Endothelial cell of umbilical vein (primary cell): Measurements from ENCODE around the gene CNN2. TPM values are rescaled to one million over a fixed set of nuclear protein-coding genes. Genes with fewer than 3 reads are reported as not detected.

ENCODE experiments used
- BruUV-seq: library from RNA; stranded (reverse); fragments of 400-500 nt; replicated peaks from 2 replicates; lab custom pipeline; 2021; lab: Mats Ljungman, UMichigan
- CTCF ChIA-PET: fragments of 300-600, 350-600 bp; sonication (Branson Sonifier 250); formaldehyde crosslinking; loops from one replicate; lab custom pipeline; 2021; ENCODE audit warnings: antibody characterized with exemption, inconsistent platforms; lab: Charles Lee
- POLR2A ChIA-PET: fragments of 300-600, 350-600 bp; sonication (Branson Sonifier 250); formaldehyde crosslinking; loops from one replicate; lab custom pipeline; 2021; ENCODE audit warnings: antibody characterized with exemption, inconsistent platforms; lab: Charles Lee
- DNase-seq: peaks from one replicate; pipeline ENCODE4 v3.0.0-alpha.2; 2011; ENCODE audit warnings: low read depth, low spot score
- FAIRE-seq: peaks from 2 replicates; lab custom pipeline; 2011; peaks lifted over from hg19 to GRCh38; lab: Jason Lieb, UNC
- H2AFZ ChIP-seq: 2 replicates; pipeline ENCODE4 v1.6.0; 2012; ENCODE audit warnings: low read depth, low read length, control low read depth, inconsistent platforms
- H3K27ac ChIP-seq: 2 replicates; pipeline ENCODE4 v1.5.1; 2011; ENCODE audit warnings: low read depth, mild to moderate bottlenecking, control low read depth, low read length, moderate library complexity; ENCODE audit not compliant: insufficient read depth
- H3K27me3 ChIP-seq, 2 experiments: 2 replicates each; pipeline versions ENCODE4 v1.6.0 to v1.6.1; 2011; ENCODE audit warnings: low read length in 2 of 2, mixed read lengths in 1 of 2; ENCODE audit not compliant: control insufficient read depth in 2 of 2, insufficient read depth in 2 of 2
- H3K36me3 ChIP-seq, 2 experiments: 2 replicates in 1 of 2; 3 replicates in 1 of 2; pipeline ENCODE4 v1.5.1; 2011; ENCODE audit warnings: low read length in 2 of 2, mild to moderate bottlenecking in 1 of 2, moderate library complexity in 1 of 2; ENCODE audit not compliant: control insufficient read depth in 2 of 2, insufficient read depth in 2 of 2; ENCODE audit errors: extremely low read depth in 1 of 2
- H3K4me1 ChIP-seq: 3 replicates; pipeline ENCODE4 v1.5.1; 2011; ENCODE audit warnings: mild to moderate bottlenecking, low read length; ENCODE audit not compliant: control insufficient read depth, insufficient read depth; ENCODE audit errors: extremely low read depth
- H3K4me2 ChIP-seq: 2 replicates; pipeline ENCODE4 v1.6.1; 2011; ENCODE audit warnings: low read length, control low read depth, mixed read lengths; ENCODE audit not compliant: insufficient read depth
- H3K4me3 ChIP-seq, 3 experiments: fragments of 200-600 bp in 1 of 3; sonication (generic), shearing (Covaris generic) in 1 of 3; replicated peaks in 1 of 3; 2 replicates each; pipeline ENCODE4 v1.5.1; 2011 to 2016; ENCODE audit warnings: control low read depth in 3 of 3, low read length in 3 of 3, mild to moderate bottlenecking in 2 of 3, inconsistent platforms in 1 of 3, low read depth in 1 of 3, moderate library complexity in 1 of 3; ENCODE audit not compliant: insufficient read depth in 1 of 3
- H3K79me2 ChIP-seq: 2 replicates; pipeline ENCODE4 v1.6.0; 2012; ENCODE audit warnings: low read length, inconsistent platforms; ENCODE audit not compliant: control insufficient read depth, insufficient read depth
- H3K9ac ChIP-seq: replicated peaks from 2 replicates; pipeline ENCODE3; 2011; ENCODE audit warnings: low read length, control low read depth; ENCODE audit not compliant: insufficient read depth; ENCODE audit errors: extremely low read depth
- H3K9me1 ChIP-seq: replicated peaks from 3 replicates; pipeline ENCODE4 v1.6.0; 2011; ENCODE audit warnings: mild to moderate bottlenecking, low read length; ENCODE audit not compliant: control insufficient read depth, insufficient read depth; ENCODE audit errors: extremely low read depth
- H3K9me3 ChIP-seq: replicated peaks from 2 replicates; pipeline ENCODE4 v1.5.1; 2012; ENCODE audit warnings: low read length, inconsistent platforms; ENCODE audit not compliant: control insufficient read depth, insufficient read depth
- H4K20me1 ChIP-seq: replicated peaks from 2 replicates; pipeline ENCODE3; 2011; ENCODE audit warnings: mild to moderate bottlenecking, low read length; ENCODE audit not compliant: control insufficient read depth, insufficient read depth; ENCODE audit errors: extremely low read depth
- CTCF ChIP-seq, 2 donors: IDR thresholded peaks; 1 replicate in 1 of 2; 2 replicates in 1 of 2; pipeline ENCODE4 v1.5.1; 2011; ENCODE audit warnings: low read length in 2 of 2, mild to moderate bottlenecking in 2 of 2, moderate library complexity in 2 of 2, control low read depth in 1 of 2, inconsistent platforms in 1 of 2, low read depth in 1 of 2; ENCODE audit not compliant: insufficient read depth in 1 of 2; ENCODE audit errors: extremely low read depth in 1 of 2
- EZH2 ChIP-seq: IDR thresholded peaks from 2 replicates; pipeline ENCODE4 v1.6.1; 2012; ENCODE audit warnings: borderline replicate concordance, low read depth, mild to moderate bottlenecking, moderate library complexity, low read length, inconsistent platforms; ENCODE audit not compliant: severe bottlenecking
- FOS ChIP-seq: IDR thresholded peaks from 2 replicates; pipeline ENCODE4 v1.6.1; 2011; ENCODE audit warnings: mild to moderate bottlenecking, low read length, moderate library complexity, borderline replicate concordance; ENCODE audit not compliant: insufficient read depth
- JUN ChIP-seq: IDR thresholded peaks from 2 replicates; pipeline ENCODE4 v1.6.1; 2011; ENCODE audit warnings: borderline replicate concordance, low read depth; ENCODE audit not compliant: insufficient read length, insufficient read depth
- MYC ChIP-seq: IDR thresholded peaks from one replicate; pipeline ENCODE4 v1.6.1; 2011; ENCODE audit warnings: mild to moderate bottlenecking, low read depth, low read length
- POLR2A ChIP-seq: IDR thresholded peaks from 2 replicates; pipeline ENCODE4 v1.6.1; 2012; ENCODE audit warnings: low read depth, mild to moderate bottlenecking, control low read depth, low read length
- POLR2AphosphoS5 ChIP-seq: IDR thresholded peaks from 2 replicates; pipeline ENCODE4 v1.6.1; 2012; ENCODE audit warnings: low read depth, mild to moderate bottlenecking, control low read depth, low read length, moderate library complexity; ENCODE audit not compliant: insufficient read depth
- dilution Hi-C: fragments of 300-500 bp; cut with MboI; formaldehyde crosslinking; loops from one replicate; pipeline ENCODE4 v1.15.0; 2019; ENCODE audit warnings: low sequenced_read_pairs; ENCODE audit not compliant: extremely low pct_ligation_motif_present
- intact Hi-C: fragments of 100-400 bp; cut with micrococcal nuclease; formaldehyde crosslinking; loops from one replicate; pipeline ENCODE4 v1.10.0; 2022
- polyA plus RNA-seq, 4 experiments: library from polyadenylated mRNA; depleted of rRNA in 3 of 4; stranded (reverse) in 3 of 4; unstranded in 1 of 4; fragments of >200 nt; gene quantifications; 2 replicates each; pipeline versions ENCODE4 v1.2.1 to v1.2.3, GENCODE V29; 2011 to 2012; ENCODE audit warnings: missing spikeins in 1 of 4
- total RNA-seq: library from RNA; stranded (reverse); gene quantifications from 2 replicates; pipeline ENCODE4 v1.2.3, GENCODE V29; 2021
- TF ChIP-seq, protein P1 (sequence below): IDR thresholded peaks from 2 replicates; pipeline ENCODE4 v1.6.1; 2011; ENCODE audit not compliant: insufficient read depth, insufficient read length

CNN2 gene
- total and polyA plus RNA-seq, 2 donors (not counting 3 experiments of a cell fraction or from before 2014, with no cell fraction given): 207 to 286 TPM

GRCh38 chr19:984165-984967 is 42.0 kb upstream of the CNN2 start, which contains the start of gene WDR18:
Gene WDR18, plus strand, starts transcription at chr19:984345. Its CDS starts 9 bp downstream, at chr19:984354.
- Histone ChIP-seq H3K9me1 (no peaks in the 10 kb centered on the region), H3K4me2 (peak within 1 kb of the TSS; percentile 82), H3K9ac (peak within 1 kb of the TSS; percentile 68), H3K36me3 (peaks cover 0 to 10% of the 10 kb centered on the region in 2 experiments), H3K9me3 (no peaks in the 10 kb centered on the region), H3K4me1 (peaks cover 11% of the 10 kb centered on the region), H2AFZ (peak within 1 kb of the TSS; percentile 85), H3K27me3 (no peaks in the 10 kb centered on the region), H3K79me2 (peaks cover 9% of the 10 kb centered on the region), H3K27ac (peak within 1 kb of the TSS; percentile 79), H3K4me3 (peak within 1 kb of the TSS; percentile 79 to 95 (median 83)), H4K20me1 (no peaks in the 10 kb centered on the region)
- TF ChIP-seq FOS: no peak
- TF ChIP-seq MYC: peak; percentile 71
- TF ChIP-seq POLR2AphosphoS5: peak; percentile 80
- TF ChIP-seq JUN: no peak
- TF ChIP-seq POLR2A: peak; percentile 67
- TF ChIP-seq CTCF (IDR thresholded peaks at IDR 0.05; ENCODE audit: extremely low read depth in 1 of 2, insufficient read depth in 1 of 2, low read depth in 1 of 2, low read length in 2 of 2): peak in 1 of 2 donors; percentile 19
- no peak for TF ChIP-seq EZH2
- TF ChIP-seq, protein P1, sequence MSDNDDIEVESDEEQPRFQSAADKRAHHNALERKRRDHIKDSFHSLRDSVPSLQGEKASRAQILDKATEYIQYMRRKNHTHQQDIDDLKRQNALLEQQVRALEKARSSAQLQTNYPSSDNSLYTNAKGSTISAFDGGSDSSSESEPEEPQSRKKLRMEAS: peak; percentile 56
- CTCF ChIA-PET: interaction anchor here (0.7 to 2.3 kb wide), 19 partner anchors 8 to 260 kb away, joined by 3 to 46 read pairs (median 3); no protein-coding TSS in a partner anchor
- dilution Hi-C loops (no loop called here), intact Hi-C loops (loop anchor here (1.0 kb wide), 1 partner anchor 37 kb away; the partner anchor contains the start of genes RNU6-2 and TMEM259)
- FAIRE-seq: peak; percentile 88
- no TSS peak for BruUV-seq
- DNase-seq: peak; percentile 85
- POLR2A ChIA-PET: interaction anchor here (0.5 to 1.7 kb wide), 6 partner anchors 61 to 284 kb away, joined by 3 to 6 read pairs (median 4); partner anchors contain the start of gene CIRBP
